Stromal cell of bone marrow (primary cell): Measurements from ENCODE around the gene TM7SF3.

Experiments used
- DNase-seq: peaks from one replicate; pipeline ENCODE4 v3.0.0-alpha.2; 2012; ENCODE audit warnings: low read depth

TM7SF3 gene

GRCh38 chr12:26929590-26929989 is 84.6 kb downstream of the TM7SF3 start:
- no peak for DNase-seq

- DNase-seq = no peak
Observed at GRCh38 chr12:26928661-26929060, 85.5 kb downstream of the TM7SF3 start.
